Germinal center (tissue), 1 donor: ENCODE data around the gene DNPH1.
A peak's percentile ranks its signal among the peaks of the same experiment; 100 is the strongest.

Experiments
- DNase-seq: peaks from one replicate; pipeline ENCODE4 v3.0.0; 2012; ENCODE audit warnings: mixed read lengths, low spot score

Gene DNPH1

DNA sequence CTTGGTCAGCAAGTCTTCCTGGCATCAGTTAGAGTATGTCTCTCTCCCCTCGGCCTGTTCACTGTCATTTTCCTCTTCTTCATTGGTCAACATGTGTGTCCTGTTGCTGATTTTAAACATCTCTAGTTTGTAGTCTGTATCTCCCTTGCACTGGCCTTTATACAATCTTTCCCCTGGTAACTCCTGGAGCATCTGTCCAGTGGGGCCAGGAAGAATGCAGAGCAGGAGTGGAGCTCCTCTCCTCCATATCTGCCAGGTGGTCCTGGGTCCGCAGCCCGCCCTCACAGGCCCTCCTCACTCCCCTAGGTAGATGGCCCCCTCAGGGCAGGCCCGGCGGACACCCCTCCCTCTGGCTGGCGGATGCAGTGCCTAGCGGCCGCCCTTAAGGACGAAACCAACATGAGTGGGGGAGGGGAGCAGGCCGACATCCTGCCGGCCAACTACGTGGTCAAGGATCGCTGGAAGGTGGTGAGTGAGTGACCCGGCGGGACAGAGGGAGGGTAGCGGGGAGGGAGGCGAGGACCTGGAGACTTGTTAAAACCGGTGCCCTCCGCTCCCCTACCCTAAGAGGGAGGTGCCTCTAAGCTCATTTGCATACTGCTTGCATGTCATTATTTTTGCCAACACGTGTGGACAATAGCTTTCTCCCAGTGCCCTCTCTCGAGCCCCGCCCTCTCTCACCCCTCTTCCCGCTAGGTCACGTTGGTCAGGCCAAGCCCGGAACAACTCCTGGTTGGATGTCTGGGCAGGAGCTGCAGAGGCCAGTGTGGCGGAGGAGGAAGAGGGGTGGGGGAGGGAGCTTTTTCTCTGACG, 17.2 kb upstream of the DNPH1 start:
- peak; percentile 53 for DNase-seq

GRCh38 chr6:43243664-43244321, 14.5 kb upstream of the DNPH1 start:
- DNase-seq, result no peak

DNA sequence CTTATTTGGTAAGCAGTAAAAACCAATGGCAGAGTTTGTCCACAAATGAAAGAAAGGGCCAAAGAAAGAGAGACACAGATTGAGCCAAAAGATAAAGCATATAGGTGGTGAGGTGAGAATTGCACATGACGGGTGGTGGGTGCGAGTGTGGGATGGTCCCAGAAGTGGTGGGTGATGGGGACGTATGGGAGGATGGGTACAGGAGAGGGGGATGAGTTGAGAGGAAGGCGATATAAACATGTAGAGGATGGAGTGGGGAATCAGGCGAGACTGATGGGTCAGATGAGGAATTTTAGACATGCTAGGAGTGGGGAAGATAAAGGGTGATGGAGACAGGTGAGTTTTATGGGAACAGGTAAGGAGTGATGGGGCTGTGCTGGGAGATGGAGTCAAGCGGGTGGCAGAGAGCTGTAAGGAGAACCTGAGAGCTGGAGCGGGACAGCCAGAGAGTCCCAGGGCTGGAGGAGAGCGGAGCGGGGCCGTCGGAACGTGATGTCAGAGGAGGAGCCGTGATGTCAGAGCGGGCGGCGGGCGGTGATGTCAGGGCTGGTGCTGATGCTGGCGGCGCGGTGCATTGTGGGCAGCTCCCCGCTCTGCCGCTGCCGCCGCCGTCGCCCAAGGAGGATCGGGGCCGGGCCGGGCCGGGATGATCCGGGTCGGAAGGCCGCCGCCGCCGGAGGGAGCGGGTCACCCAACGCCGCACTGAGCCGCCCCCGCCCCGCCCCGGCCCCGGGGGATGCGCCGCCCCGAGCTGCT, 13.8 kb upstream of the DNPH1 start, which contains the start of gene TTBK1:
Gene TTBK1, plus strand, starts transcription at position 574 of the 756 bp plus-strand sequence. CDS start 3,180 bp downstream, outside the sequence.
- DNase-seq, result peak; percentile 41

DNA sequence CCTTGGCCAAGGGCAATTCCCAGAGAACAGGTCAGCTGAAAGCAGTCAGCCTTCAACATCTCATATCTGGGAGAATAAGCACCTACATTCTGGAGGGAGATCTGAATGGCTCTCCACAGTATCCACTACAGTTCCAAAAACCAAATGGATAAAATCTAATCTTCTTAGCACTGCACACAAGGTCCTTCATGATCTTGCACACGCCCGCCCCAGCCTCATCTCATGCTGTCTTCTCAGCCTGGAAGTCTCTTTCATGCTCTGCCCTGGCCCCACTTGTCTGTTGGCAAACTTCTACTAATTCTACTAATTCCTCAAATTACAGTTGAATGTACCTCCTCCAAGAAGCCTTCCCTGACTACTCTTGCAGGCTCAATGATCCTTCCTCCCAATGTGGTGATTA, 12.2 kb upstream of the DNPH1 start:
- DNase-seq, result no peak

DNA sequence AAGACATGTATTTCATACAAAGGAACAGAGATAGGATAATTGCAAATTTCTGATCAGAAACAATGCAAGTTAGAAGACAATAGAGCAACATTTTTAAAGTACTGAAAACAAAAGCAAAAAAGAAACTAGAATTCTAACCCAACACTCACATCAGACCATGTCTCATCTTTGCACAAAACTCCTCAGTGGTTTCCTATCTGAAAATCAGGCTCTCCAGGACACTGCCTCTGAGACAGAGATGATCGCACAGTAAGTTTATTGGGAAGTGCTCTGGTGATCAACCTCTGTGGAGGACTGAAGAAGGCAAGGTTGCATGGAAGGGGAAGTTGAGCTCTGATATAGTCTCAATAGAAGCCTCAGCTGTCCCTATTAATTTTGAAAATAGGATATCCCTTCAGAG, 11.7 kb upstream of the DNPH1 start:
- no peak for DNase-seq

DNA sequence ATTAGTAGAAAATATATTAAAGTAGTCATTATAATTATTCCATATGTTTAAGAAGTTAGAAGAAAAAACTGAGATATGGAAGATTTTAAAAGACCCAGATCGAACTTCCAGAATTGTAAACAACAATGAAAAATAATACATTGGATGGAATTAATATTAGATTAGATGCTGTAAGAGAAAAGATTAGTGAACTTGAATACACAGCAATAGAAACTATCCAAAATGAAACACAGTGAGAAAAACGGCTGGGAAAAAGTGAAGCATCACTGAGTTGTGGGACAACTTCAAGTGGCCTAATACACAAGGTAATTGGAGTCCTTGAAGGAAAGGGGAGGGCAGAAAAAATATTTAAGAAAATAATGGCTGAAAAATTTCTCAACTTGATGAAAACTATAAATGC, 9.8 kb upstream of the DNPH1 start:
- DNase-seq, result no peak

DNA sequence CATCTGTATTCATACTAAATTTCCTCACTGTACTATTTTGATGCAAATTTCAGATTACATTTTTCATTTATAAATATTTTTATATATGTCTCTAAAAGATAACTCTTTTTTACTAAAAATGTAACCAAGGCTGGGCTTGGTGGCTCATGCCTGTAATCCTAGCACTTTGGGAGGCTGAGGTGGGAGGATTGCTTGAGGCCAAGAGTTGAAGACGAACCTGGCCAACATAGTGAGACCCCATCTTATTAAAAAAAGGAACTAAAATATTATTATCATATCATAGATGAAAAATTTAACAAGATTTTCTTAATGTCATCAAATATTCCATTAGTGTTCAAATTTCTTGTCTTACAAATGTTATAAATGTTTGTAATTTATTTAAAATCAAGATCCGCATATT, 6.6 kb upstream of the DNPH1 start:
- DNase-seq, result no peak

GRCh38 chr6:43231735-43232450, 2.6 kb upstream of the DNPH1 start:
- DNase-seq, result no peak

- DNase-seq, result no peak
These were observed 1.8 kb upstream of the DNPH1 start for GRCh38 chr6:43231053-43231452.

- no peak for DNase-seq
These were observed 731 bp upstream of the DNPH1 start for GRCh38 chr6:43229803-43230620.

GRCh38 chr6:43226192-43226851, 3.0 kb downstream of the DNPH1 start:
- DNase-seq, result no peak

- no peak for DNase-seq
These were observed 6.1 kb downstream of the DNPH1 start for GRCh38 chr6:43223175-43223574.

GRCh38 chr6:43222418-43223059, 6.7 kb downstream of the DNPH1 start:
- DNase-seq, result no peak

DNA sequence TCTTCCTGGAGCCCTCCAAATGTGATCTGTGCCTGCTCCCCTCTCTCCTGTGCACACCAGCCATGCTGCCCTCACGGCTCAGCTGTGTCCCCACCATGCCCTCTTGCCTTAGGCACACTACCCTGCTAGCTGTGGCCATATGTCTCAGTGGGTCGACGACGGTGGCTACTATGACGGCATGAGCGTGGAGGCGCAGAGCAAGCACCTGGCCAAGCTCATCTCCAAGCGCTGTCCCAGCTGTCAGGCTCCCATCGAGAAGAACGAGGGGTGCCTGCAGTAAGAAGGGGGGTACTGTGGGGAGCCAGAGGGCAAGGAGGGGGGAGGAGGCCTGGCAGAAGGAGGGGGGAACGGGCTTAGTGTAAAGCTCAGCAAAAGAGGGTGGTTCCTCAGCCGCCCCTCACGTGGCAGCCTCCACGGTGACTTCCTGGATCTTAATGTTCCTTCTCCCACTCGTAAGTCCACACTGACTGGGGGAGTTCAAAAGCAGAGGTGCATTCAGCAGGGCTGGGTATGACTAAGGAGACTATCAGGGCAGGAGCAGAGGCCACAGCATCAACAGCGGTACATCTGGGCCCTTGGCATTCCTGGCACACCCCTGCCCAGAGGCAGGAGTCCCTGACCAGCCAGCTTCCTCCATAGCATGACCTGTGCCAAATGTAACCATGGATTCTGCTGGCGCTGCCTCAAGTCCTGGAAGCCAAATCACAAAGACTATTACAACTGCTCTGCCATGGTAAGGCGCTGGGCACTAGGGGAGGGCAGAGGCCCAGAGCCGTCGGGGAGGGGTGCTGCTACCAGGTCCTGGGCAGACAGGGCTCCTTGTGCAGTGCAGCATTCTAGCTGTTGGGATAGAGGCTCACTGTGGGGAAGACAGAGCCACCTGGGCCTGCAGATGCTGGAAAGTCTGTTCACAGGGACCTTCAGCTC, 8.0 kb downstream of the DNPH1 start:
- no peak for DNase-seq

DNA sequence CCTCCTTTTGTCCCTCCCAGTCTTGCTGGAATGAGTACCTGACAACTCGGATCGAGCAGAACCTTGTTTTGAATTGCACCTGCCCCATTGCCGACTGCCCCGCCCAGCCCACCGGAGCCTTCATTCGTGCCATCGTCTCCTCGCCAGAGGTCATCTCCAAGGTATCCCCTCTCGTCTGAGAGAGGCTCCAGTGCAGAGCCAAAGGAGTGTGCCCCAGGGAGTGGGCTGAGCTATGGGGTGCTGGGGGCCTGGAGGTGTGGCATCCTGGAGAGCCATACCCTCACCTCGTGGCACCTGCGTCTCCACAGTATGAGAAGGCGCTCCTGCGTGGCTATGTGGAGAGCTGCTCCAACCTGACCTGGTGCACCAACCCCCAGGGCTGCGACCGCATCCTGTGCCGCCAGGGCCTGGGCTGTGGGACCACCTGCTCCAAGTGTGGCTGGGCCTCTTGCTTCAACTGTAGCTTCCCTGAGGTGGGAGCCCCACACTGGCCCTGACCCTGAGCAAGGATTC, 8.8 kb downstream of the DNPH1 start:
- DNase-seq, result no peak

- no peak for DNase-seq
These were observed 9.5 kb downstream of the DNPH1 start for GRCh38 chr6:43219814-43220213.

DNA sequence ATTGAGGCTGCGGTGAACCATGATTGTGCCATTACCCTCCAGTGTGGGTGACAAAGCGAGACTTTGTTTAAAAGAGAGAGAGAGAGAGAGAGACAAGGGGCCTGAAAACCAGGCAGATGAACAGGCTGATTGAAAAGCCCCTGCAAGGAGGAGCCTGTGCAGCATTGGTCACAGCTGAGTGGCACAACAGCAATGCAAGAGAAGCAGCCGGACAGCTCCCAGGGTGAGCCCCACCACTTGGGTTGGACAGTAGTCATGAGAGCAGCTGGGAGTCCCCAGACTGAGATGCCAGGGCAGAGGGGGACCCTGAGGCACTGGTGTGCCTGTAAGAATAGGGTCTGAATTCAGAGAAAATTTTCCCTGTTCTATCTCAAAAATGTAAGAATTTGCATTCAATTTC, 10.2 kb downstream of the DNPH1 start:
- no peak for DNase-seq

DNA sequence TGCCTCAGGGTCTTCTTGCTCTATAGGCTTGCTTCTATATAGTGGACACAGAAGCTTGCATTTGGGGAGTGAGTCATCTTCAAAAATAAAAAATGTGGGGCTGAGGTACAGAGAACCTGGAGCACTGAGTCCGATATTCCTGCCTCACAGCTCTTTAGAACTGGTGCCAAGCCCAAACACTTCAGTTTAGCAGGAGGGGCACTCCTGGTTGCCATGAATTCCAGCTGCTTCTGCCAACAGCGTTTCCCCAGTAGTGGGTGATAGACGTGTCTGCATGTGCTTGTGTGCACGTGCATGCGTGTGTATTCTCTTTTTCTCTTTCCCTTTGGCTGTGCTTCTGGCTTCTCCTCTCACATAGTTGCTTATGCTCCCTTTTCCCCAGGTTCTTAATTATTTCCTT, 11.9 kb downstream of the DNPH1 start:
- DNase-seq, result no peak

- DNase-seq, result no peak
These were observed 13.1 kb downstream of the DNPH1 start for GRCh38 chr6:43216200-43216599.
